Amniotic stem cell (primary cell): ENCODE results near the gene PIK3AP1.
"Not testable (repeated sequence)": the region's sequence is repeated elsewhere in the genome, so short reads cannot be mapped to it uniquely, and the experiment has no call there.

ENCODE experiments used
- DNase-seq: peaks from one replicate; lab custom pipeline; 2025; lab: John Stamatoyannopoulos, UW

Gene PIK3AP1

DNA sequence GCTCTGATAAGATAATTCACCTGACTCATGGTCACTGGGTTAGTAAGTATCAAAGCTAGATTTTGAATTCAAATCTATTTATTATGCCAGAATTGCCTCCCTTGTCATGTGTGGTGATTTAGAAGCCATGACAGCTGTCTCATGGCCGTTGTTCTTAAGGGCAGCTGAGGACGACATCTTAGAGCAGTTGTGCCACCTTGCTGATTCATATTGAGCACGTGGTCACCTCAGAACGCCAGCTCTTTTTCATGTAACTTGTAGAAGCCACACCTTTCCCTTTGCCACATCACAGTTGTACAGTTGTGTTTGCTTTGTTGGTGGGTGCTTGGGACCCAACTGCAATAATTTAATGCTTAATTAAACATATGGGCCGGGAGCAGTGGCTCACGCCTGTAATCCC is 4.3 kb upstream of the PIK3AP1 start:
- DNase-seq: no peak

DNA sequence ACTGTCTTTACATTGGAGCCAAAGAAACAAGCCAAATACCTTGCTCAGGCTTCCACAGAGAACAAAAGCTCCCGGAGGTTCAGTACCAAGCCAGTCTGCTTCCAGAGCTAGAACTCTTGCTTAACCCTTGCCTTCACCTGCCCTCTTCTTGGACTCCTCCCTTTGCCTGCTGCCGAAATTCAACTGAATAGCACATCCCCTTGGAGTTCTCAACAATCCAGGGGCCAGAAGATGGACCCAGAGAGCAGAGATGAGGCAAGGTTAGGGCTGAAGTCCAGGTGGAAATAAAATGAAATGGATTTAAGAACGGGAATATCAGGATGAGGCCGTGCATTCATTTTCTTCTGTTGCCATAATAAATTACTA is 876 bp upstream of the PIK3AP1 start:
- DNase-seq: no peak

DNA sequence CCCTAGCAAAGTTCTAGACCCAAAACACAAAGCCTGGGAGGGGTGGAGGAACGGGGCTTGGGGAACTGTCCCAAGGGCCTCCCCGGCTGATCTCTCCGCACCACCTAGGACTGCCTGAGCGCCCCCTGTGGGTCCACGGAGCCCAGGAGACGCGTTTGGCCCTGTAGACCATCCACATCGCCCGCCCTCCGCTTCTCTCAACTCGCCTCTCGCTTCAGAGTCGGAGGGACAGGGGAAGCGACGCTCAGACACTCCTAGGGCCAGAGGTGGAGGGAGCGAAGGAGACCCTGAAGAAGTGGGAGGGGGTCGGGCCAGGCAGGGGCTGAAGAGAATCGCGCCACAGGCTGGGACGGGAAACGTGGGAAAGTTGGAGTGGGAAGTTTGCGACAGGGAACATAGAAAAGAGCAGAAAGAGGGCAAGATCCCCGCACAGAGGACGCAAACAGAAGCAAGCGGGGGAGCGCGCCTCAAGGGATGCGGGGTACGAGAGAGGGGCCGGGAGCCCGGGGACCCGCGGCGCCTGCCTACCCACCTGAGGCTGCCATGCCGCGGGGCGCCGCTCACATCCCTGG is 378 bp downstream of the PIK3AP1 start:
- DNase-seq: no peak

DNA sequence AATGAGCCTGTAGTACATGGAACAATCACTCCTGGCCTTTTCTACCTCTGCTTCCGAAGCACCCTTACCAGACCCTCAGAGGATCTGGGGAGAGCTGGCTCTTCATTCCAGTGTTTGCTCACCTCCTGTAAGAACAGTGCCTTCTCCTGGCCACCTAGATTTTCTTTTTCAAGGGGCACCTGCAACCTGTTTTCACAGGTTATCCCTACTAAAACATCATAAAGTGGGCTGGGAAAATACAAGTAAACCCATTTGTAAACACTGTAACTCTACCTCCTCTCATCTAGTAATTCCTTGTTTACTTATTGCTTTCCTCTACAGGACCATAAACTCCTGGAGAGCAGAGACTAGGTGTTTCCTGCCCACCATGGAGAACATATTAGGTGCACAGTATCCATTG is 1.1 kb downstream of the PIK3AP1 start:
- no peak for DNase-seq

DNA sequence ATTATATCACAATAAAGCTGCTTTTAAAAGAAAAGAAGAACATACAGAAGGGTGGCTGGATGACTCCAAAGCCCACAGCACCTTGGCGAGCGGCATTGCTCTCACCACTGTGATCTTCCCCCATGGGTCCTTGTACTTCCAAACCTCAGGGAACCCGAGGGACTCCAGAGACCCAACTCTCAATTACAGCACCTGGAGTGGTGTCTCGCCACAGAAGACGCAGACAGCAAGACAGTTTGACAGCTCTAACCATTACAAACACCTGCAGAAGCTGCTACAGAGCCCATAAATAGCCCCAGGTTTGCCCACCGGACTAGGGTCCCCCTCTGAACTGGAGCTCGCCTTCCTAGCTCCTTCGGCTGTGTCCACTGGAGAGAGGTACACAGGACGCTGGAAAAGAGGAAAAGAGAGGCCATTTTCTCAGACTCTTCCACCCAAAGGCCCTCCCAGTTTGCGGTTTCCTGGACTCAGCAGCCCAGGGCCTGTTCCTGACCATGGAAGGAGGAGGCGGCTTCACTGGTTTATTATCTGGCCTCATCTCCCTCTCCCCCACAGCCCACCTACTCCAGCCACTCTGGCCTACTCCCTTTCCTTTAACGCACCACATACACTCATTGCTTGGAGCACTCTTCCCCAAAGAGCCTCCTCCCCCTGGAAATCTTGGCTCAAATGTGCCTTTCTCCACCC is 1.9 kb downstream of the PIK3AP1 start:
- no peak for DNase-seq

DNA sequence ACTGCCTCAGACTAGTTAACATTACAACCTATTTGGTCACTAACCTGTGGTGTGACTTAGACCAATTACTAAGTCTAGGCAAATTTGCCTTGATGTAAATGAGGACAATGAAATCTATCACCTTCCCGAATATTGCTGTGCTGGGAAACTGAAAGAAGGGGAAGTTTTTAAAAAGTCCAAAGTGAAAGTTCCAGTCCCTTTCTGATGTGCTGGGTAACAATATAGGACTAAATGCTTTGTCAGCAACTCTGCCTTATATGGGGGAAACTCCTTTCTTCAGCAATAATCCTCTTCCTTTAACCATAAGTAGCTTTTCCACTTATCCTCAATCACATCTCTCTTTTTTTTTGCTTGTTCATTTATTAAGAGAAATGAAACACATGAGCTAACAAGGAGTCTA is 3.9 kb downstream of the PIK3AP1 start:
- DNase-seq: no peak

DNA sequence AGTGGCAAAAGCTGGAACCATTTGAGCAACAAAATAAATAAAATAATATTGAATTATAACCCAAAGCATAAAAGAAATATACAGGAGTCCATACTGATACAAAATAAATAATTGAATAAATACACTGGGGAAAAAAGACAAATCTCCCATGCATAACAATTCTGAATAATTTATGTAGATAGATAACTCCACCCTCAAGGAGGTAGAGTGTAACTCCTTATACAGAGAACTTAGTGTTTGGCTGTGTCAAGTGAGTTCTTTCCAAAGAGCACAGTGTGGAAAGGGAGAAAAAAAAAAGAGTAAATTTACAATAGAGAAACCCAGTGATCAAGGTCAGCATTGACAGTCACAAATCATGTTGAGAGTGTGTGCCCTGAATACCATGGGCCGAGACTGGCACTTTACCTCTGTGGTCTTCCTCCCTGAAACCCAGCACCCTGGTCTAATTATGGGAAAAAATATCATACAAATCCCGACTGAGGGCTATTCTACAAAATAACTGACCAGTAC is 5.5 kb downstream of the PIK3AP1 start:
- DNase-seq: no peak

DNA sequence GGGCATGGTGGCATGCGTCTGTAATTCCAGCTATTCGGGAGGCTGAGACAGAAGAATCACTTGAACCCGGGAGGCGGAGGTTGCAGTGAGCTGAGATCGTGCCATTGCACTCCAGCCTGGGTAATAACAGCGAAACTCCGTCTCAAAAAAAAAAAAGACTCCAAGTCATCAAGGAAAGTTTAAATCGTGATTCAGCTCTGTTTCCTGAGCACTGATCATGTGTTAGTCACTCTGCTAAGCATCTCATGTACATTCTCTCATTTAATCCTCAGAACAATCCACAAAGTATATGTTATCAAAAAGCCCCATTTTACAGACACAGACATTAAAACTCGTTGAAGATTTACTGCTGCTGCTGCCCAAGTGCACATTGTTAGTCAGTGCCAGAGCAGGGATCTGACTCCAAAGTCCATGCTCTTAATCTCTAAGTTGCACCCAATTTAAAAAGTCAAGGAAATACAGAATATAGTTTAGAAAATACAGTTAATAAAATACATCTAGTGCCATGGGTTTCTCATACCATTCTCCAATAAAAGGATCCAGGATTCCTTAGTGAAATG is 6.2 kb downstream of the PIK3AP1 start:
- no peak for DNase-seq

DNA sequence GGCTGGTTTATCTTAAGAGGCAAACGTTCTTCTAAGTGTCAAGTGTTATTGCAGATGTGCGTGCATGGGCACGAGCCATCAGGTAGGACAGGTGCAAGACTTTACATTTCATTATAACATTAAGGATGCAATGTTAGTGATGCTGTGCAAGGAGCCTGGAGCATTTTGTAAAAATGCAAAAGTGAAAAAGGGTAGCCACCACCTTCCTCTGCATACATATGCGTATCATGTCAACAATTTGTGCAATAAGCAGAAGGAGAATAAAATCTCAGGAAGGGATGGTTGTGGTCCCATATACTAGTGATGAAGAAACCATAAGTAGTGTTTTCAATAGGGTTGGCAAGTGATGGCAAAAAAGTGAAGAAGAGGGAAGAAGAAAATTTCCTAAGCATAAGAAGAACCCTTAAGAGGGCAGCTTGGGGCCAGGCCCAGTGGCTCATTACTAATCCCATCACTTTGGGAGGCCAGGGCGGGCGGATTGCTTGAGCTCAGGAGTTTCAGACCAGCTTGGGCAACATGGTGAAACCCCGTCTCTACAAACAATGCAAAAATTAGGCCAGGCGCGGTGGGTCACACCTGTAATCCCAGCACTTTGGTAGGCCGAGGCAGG is 7.5 kb downstream of the PIK3AP1 start:
- no peak for DNase-seq

DNA sequence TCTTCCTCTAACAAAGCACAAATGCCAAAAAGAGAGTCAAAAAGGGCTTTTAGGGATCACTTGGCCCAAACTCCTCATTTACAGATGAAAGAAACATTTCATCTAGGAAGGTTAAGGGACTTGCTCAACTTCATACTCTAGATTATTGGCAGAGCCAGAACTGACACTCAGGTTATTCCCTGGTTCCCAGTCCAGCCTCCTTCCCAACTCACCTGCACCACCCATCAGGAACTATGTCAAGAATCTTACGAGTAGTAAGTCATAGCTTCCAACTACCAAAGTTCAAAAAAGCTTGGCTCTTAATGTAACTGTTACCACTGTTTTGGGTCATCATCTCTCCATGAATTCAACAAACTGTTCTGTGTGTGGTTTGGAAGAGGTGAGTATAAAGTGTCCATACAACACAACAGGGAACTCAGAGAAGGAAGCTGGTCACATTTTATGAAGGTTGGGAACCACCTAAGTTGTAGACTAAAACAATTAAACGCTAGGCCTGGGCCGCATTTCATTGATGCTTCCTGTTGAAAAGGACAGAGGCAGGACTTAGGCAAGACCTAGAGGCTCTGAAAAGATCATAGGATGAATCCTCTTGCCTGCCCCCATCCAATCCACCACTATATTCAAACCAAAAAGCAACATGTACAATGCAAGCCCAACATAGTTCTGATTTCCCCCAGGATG is 9.1 kb downstream of the PIK3AP1 start:
- DNase-seq: no peak

DNA sequence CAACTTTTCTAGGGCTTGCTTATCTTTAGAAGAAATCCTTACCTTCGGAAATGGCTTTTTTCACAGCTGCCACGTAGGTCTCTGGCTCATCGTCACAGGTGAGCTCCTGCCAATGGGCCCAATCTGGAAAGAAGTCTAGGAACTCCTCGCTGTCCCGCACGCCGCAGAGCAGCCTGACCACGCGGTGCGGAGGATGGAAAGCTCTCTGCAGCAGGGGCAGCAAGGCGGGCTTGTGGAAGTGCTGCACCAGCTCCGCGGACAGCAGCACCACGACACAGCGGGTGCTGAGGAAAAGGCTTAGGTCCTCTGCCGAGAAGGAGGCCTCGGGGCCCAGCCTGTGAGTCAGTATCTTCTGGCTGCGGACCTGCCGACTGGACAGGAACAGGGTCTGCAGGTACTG is 10.8 kb downstream of the PIK3AP1 start:
- no peak for DNase-seq

DNA sequence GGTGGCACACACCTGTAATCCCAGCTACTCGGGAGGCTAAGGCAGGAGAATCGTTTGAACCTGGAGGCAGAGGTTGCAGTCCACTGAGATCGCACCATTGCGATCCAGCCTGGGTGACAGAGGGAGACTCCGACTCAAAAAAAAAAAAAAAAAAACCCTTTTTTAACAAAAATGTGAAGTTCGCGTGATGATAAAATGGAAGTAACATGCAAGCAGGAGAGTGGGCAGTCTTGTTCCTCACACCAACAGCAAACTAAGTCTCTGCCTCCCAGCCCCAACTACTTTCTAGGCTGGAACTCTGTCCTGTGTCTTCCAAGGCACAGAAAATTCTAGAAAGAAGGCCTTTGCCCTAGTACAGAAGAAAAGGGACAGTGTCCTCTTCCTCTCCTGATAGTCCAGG is 11.3 kb downstream of the PIK3AP1 start:
- no peak for DNase-seq

DNA sequence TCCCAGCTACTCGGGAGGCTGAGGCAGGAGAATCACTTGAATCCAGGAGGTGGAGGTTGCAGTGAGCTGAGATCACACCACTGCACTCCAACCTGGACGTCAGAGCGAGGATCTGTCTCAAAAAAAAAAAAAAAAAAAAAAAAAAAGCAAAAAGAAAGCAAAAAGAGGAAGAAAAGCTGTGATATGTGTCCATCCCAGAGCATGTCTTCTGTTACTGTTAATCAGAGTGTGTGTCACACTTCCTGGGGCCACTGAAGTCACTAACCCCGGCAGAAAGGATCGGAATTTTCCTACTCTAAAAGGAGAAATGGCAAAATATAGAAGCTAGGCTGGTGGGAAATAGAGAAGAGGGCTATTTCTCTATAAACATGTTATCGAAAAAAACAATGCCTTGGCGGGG is 11.9 kb downstream of the PIK3AP1 start:
- no peak for DNase-seq

DNA sequence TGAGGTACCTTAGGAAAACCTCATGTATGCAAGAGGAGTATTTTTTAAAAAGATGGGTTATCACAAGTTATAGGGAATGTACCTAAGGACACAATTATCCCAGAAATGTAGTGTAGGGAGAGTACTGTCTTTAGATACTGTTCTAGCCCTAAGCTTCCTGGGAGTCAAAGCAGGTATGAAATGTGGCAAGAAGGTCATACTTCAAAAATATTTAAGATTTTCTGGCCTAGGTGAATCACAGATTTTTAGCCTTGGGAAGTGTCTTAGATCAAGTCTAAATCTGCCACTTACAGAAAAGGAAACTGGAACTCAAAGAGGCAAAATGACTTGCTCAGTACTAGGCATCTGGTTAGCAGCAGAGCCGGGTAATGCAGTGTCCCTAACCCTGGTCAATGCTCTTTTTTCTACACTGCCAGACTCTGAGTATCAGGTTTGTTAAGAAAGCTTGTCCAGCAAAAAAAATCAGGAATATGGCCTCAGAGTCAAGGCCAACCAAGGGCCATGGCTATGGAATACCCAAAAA is 13.9 kb downstream of the PIK3AP1 start:
- no peak for DNase-seq

DNA sequence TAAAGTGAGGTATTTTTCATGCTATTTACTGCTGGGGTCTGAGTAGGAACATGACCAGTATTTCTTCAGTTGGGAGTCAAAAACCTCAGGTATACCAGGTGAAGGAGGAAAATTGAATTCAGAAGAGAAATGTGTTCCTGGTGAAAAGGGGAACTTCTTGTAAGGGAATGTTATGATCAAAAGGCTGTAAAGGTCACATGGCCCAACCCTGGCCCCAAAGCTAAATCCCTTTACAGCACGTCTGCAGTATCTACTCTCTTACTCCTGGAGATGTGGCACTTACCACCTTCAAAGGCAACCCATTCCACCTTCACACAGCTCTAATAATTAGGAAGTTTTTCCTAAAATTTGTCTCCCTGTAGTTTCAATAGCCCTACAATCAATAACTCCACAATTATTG is 15.2 kb downstream of the PIK3AP1 start:
- DNase-seq: no peak

DNA sequence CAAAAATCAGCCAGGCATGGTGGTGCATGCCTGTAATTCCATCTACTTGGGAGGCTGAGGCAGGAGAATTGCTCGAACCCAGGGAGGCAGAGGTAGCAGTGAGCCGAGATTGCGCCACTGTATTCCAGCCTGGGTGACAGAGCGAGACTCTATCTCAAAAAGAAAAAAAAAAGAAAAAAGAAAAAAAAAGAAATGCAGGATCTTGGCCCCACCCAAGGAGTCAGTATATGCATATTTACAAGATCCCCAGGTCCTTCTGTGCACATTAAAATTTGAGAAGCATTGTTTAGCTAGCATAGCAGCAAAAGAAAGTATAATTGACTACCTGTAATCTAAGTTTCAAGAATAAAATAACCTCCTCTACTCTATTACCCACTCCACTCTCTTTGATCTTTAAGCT is 15.8 kb downstream of the PIK3AP1 start:
- DNase-seq: no peak

DNA sequence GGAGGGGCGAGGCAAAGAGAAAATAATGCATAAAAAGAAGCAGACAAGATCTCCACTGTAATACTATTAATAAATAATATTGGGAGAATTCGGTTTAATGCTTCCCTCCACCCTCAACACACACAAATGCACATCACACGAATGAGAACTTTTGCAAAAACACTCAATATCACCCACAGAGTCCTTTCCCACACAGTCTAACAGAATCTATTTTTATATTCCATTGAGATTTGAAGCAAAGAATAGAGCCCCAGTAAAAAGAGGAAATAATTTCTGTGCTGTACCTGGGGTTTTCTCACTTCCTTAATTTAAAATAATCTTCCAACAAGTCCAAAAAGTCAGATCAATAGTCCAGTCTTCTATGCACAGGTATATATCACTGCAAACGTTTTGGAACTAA is 17.0 kb downstream of the PIK3AP1 start:
- no peak for DNase-seq

DNA sequence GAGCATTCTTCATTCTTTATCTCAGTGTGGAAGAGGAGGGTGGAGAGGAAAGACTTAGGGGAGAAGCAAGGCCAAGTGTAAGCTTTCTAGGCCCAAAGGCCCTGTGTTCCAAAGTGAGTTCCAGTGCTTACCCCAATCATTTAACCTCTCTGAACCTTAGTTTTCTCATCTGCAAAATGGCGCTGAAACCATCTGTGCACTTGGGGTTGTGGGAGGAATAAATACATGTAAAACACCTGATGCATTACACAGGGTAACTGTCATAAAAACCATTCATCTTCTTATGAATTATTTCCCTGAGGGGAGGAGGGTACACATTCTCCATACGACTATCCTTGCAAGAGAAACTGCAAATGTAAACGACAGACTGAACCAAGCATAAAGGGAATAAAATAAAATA is 19.0 kb downstream of the PIK3AP1 start:
- no peak for DNase-seq

DNA sequence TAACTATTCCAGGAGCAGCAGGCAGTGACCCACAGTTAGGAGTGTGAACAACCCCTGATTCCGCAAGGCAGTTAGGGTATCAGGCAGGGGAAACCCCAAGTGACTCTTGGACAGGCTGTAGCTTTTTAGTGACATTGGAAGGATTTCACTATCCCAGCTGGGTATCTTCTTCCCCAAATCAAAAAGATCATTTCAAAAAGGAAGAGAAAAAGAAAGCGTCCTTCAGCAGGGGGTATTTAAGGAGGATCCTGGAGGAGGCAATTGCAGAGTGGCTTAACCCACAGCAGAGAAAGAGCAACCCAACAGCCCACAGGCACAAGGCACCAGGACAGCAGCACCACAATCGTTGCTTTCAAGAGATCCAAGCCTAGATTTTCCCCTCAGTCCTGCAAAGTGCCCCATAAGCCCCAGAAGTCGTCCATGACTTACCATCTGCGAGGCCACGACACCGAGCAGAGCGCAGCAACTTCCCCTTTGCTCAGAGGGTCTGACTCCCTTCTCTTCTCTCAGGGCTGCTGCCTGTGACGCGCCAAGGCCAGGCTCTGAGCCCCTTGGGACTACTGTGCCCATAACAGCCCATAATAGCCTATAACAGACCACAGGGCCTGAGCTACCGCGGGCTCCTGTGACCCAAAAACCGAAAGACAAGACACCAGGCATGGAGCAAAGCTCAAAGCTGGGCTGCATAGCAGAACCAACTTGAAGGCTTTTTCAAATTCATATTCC is 19.8 kb downstream of the PIK3AP1 start:
- no peak for DNase-seq

DNA sequence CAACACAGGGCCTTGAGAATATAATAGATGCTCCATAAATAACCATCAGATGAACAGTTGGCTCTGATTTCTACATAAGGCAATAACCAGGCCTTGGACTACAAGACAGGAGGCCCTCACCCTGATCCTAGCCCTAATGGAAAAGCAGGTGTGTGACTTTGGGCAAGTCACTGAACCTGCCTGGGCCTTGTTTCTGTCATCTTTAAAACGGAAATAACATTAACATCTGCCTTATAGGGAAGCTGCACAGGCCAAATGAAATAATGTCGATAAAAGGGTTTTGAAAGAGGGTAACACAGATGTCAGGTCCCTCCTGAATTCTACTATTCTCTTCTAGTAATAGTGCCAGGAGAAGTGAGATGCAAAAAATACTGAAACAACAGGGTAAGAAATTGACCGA is 20.7 kb downstream of the PIK3AP1 start:
- no peak for DNase-seq

DNA sequence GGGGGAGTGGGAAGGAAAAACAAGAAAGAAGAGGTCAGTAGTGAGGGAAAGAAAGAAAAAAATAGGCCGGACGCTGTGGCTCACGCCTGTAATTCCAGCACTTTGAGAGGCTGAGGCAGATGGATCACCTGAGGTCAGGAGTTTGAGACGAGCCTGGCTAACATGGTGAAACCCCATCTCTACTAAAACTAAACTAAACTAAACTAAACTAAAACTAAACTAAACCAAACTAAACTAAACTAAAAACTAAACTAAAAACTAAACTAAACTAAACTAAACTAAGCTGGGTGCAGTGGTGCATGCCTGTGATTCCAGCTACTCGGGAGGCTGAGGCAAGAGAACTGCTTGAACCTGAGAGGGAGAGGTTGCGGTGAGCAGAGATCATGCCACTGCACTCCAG is 22.0 kb downstream of the PIK3AP1 start:
- DNase-seq: not testable (repeated sequence)

DNA sequence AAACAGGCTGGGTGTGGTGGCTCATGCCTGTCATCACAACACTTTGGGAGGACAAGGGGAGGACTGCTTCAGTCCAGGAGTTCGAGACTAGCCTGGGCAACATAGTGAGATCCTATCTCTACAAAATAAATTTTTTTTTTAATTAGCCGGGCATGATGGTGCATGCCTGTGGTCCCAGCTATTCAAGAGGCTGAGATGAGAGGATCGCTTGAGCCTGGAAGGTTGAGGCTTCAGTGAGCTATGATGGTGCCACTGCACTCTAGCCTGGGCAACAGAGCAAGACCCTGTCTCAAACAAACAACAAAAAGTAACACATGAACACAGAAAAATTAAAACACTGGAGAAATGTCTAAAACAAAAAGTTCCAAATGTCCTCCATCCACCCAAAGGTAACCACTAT is 22.9 kb downstream of the PIK3AP1 start:
- no peak for DNase-seq
